Measurements from ENCODE around the gene GRIK3.

GRIK3 gene

GRCh38 chr1:36981126-36981525 is 53.2 kb downstream of the GRIK3 start:
- DNase-seq (ENCODE audit: low spot score): no peak

DNA sequence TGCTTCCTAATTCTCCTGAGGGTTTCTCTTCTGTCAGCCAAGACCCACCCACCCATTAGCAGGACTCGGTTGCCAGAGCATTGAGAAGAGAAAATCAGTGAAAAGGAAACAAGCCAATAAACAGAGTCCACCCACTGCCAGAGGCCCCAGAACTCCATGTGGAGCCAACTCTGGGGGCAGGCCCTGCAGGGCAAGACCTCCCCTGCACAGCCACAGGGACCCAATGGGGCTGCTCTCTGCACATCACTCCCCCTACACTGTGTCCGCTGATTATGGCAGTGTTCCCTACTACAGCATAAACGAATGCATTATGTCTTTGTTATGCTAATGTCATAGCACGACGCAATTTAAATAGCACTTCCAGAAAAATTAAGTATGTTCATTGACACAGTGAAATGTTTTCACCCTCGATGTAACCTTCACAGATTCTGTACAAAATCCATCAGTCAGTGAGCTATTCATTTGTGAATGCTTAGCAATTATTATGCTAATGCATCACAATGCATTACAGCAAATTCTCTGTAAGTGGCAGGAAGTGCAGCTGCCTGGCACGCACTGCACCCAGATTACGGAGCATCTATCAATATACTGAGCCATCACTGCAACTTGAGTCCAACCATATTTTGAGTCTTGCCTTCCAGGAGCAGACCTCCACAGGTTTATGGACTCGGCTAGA is 56.4 kb downstream of the GRIK3 start:
- no peak for DNase-seq (ENCODE audit: low spot score)

- DNase-seq (ENCODE audit: low spot score): no peak
Measured at GRCh38 chr1:36975642-36976041, 58.7 kb downstream of the GRIK3 start.

DNA sequence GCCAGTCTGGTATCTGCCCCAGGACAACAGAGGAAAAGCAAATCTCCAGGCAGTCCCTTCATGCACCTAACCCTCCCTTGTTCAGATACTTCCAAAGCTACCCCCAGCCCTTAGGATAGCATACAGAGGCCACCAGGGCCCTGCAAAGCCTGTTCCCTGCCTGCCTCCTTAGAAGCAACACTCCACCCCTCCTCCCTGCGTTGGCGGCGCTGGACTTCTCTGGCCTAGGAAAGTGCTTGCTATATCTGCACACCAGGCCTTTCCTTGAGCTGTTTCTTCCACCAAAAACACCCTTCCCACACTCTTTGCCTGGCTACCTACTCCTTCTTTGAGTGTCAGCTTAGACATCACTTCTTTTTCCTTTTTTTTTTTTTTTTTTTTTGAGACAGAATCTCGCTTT is 61.3 kb downstream of the GRIK3 start:
- no peak for DNase-seq (ENCODE audit: low spot score)

GRCh38 chr1:36971852-36972618 is 62.3 kb downstream of the GRIK3 start:
- DNase-seq (ENCODE audit: low spot score): no peak

GRCh38 chr1:36968730-36969129 is 65.6 kb downstream of the GRIK3 start:
- DNase-seq (ENCODE audit: low spot score): no peak

DNA sequence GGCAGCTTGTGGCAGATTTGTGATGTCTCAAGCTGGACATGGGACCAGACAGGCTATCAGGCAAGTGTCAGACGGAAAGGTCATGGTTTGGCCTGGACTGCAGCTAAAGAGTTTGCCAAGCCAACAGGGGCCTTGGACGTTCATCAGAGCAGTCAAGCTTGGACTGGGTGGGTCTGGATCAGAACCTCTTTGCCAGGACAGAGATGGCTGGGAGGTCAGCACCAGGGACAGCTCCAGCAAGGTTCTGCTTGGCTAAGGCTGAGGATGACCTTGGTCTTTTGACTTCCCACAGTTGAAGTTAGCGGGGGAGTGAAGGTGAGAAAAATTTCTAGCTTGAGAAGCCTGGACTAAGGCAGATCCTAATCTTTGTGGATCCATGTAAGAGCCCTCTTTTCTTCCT is 68.1 kb downstream of the GRIK3 start:
- no peak for DNase-seq (ENCODE audit: low spot score)

DNA sequence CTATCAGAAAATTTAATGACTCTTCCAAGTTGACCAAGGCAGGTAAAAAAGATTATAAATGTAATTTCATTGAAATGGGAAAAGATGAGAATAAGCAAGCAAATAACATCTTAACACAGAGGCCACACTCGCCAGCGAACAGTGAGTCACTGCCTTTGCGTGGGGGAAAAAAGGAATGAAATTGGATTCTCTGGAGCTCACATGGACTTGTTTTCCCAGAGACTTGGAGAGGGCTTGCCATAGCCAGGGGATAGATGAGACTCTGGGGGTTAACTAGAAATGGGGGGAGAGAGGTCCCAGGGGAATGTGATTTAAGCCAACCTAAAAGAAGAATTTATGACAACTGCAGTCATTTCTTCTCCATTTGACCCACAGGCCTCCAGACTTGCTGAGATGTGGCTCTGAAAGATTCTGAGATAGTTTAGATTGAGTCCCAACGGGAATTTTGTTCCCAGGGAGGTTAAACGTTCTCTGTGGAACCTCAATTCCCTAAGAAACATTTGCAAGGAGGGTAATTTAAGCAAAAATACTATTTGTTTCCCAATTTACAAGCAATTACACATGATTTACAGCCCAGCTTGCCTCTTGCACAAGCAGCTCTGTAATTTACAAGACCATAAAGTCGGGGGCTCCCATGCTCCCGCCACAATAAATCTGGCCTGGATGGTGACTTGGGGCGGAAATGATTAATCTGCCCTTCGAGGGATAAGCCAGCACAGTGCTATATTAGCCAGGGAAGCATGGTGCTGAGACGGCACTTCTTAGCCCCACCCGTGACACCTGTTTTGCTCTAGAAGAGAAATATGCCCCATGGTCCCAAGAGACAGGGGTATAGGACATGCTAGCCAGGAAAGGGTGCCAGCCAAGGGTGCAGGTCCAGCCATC is 68.8 kb downstream of the GRIK3 start:
- DNase-seq (ENCODE audit: low spot score): no peak

GRCh38 chr1:36964830-36965229 is 69.5 kb downstream of the GRIK3 start:
- DNase-seq (ENCODE audit: low spot score): no peak

DNA sequence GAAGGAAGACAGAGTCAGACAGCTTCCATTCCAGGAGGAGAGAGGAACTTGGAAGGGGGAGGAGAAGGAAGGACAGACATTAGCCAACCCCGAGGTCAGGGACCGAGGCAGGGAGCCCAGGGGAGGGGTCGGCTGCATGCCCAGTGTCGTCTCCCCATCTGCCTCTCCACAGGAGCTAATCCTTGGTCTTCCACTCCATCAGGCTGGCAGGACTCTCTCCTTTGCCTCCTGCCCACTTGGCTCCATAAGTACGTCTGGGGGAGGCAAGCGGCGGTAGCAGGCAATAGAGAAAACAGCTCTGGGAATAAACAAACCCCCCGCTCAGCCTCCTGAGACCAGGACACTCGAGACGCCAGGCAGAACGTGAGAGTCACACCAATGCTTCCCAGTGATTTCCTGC is 71.3 kb downstream of the GRIK3 start:
- DNase-seq (ENCODE audit: low spot score): no peak

- DNase-seq (ENCODE audit: low spot score): no peak
Measured at GRCh38 chr1:36961062-36961615, 73.2 kb downstream of the GRIK3 start.

DNA sequence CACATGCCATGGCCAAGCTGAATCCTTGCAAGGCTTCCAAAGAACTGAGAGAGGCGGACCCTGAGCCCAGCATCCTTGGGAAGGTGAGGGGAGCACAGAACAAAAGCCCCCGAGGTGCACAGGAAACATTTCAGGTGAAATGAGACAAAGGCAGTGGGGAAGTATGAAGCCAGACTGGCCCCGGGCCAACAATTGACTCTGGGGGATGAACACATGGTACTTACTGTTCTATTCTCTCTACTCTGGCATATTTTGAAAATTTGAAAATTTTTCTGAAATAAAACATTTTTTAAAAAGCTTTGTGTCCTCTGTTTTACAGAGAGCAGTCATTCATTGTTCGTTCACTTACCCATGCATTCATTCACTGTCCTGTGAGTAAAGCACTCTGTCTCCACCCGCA is 77.7 kb downstream of the GRIK3 start:
- DNase-seq (ENCODE audit: low spot score): no peak

- DNase-seq (ENCODE audit: low spot score): no peak
Measured at GRCh38 chr1:36955016-36955415, 79.3 kb downstream of the GRIK3 start.

DNA sequence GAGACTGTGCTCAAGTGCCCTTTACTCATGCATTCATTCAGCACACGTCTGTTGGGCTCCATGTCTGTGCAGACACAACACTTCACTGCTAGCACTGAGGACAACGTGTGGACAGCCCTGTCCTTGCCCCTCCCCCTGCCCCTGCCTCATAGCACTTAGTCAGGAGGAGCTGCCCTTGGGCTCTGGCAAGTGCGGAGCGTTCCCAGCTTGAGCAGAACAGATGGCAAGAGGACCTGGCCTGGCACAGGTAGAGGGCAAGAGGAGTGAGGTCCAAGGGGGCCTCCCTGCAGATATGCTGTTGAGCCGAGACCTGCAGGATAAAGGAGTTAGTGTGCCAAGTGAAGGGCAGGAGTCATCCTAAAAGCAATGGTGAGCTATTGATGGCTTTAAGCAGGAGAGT is 81.3 kb downstream of the GRIK3 start:
- no peak for DNase-seq (ENCODE audit: low spot score)

GRCh38 chr1:36951761-36952160 is 82.6 kb downstream of the GRIK3 start:
- DNase-seq (ENCODE audit: low spot score): no peak

DNA sequence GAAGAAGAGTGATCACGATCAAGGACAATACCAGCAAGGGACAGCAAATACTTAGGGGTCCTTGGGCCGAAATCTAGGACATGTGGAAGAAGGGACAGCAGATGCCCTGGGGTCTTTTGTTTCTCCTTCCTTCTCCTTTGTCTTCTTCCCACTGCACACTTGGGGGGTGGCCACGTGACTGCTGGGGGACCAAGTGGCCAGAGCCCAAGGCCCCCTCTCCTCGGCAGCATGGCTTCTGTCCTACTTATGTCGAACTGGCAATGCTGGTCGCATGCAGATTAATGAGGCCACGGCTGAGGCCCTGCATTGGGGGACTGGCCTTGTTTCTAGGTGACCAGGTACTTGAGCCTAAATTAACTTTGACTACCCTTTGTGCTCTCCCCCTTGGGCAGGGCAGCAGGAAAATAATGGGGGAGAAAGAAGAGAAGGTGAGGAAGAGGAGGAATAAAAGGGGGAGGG is 83.0 kb downstream of the GRIK3 start:
- no peak for DNase-seq (ENCODE audit: low spot score)

- DNase-seq (ENCODE audit: low spot score): no peak
Measured at GRCh38 chr1:36950604-36951291, 83.6 kb downstream of the GRIK3 start.

GRCh38 chr1:36948606-36949005 is 85.7 kb downstream of the GRIK3 start:
- DNase-seq (ENCODE audit: low spot score): no peak

GRCh38 chr1:36948147-36948546 is 86.2 kb downstream of the GRIK3 start:
- DNase-seq (ENCODE audit: low spot score): no peak

- no peak for DNase-seq (ENCODE audit: low spot score)
Measured at GRCh38 chr1:36947384-36947783, 86.9 kb downstream of the GRIK3 start.

- DNase-seq (ENCODE audit: low spot score): no peak
Measured at GRCh38 chr1:36944883-36945282, 89.4 kb downstream of the GRIK3 start.

DNA sequence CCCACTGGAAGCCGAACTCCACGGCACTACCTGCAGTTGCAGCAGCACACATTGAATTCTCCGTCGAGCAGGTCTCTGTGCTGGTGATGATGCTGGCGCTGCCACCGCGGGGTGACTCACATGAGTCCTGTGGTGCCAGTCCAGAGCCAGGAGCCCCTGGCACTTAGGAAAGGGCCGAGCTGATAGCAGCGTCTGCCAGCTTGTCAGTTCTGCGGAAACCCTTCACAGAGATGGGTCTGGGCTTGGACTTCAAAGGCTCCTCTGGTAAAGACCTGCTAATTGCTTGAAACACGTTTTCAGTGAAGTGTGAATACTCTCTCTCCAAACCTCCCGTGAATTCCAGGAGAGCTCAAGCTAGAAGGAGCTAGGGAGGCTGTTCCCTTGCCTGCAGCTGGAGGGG is 92.2 kb downstream of the GRIK3 start:
- DNase-seq (ENCODE audit: low spot score): no peak

All from LoVo (cell line).